Sigmoid colon (tissue), 7 donors: ENCODE results near the gene RAC2. TPM values are rescaled to one million over a fixed set of nuclear protein-coding genes. Genes with fewer than 3 reads are reported as not detected.
A peak's percentile ranks its signal among the peaks of the same experiment; 100 is the strongest.

ENCODE experiments used
- DNase-seq: peaks from one replicate; pipeline ENCODE4 v3.0.0-alpha.2; 2019
- H3K27ac ChIP-seq, 4 donors: fragments of 200-600 bp; sonication (generic); one replicate each; pipeline ENCODE4 v1.5.1; 2016 to 2019; ENCODE audit warnings: mild to moderate bottlenecking in 1 of 4
- H3K27me3 ChIP-seq, 3 donors: fragments of 200-600 bp; sonication (generic); one replicate each; pipeline ENCODE4 v1.5.1; 2019; ENCODE audit warnings: mild to moderate bottlenecking in 1 of 3
- H3K36me3 ChIP-seq, 4 donors: fragments of 200-600 bp; sonication (generic); one replicate each; pipeline ENCODE4 v1.5.1; 2016 to 2019
- H3K4me1 ChIP-seq, 4 donors: fragments of 200-600 bp; sonication (generic); one replicate each; pipeline ENCODE4 v1.5.1; 2017 to 2019
- H3K4me3 ChIP-seq, 4 donors: fragments of 200-600 bp; sonication (generic); one replicate each; pipeline ENCODE4 v1.5.1; 2017 to 2019; ENCODE audit warnings: mild to moderate bottlenecking in 2 of 4, moderate library complexity in 1 of 4
- H3K9me3 ChIP-seq, 4 donors: fragments of 200-600 bp in 3 of 4; sonication (generic) in 3 of 4; one replicate each; pipeline versions ENCODE4 v1.5.1 to v1.6.1; 2013 to 2019
- EP300 ChIP-seq, 4 donors: sonication (generic); formaldehyde crosslinking; IDR thresholded peaks; one replicate each; pipeline ENCODE4 v1.6.1; 2017; ENCODE audit warnings: antibody characterized with exemption in 4 of 4
- POLR2A ChIP-seq, 2 donors: fragments of 450-650 bp; IDR thresholded peaks; one replicate each; pipeline ENCODE4 v1.6.1; 2016; ENCODE audit warnings: antibody characterized with exemption in 2 of 2, mild to moderate bottlenecking in 2 of 2, moderate library complexity in 2 of 2
- POLR2AphosphoS5 ChIP-seq, 4 donors: sonication (generic); formaldehyde crosslinking; IDR thresholded peaks; one replicate each; pipeline ENCODE4 v1.6.1; 2017; ENCODE audit warnings: antibody characterized with exemption in 4 of 4
- WGBS, 2 donors: extraction: QIAGEN DNeasy Blood & Tissue Kit; methylation state at CpG; one replicate each; pipeline ENCODE4 v1.1.7; 2013; 5-methylcytosine and 5-hydroxymethylcytosine counted together
- intact Hi-C: fragments of 100-400 bp; cut with DNase I; formaldehyde crosslinking; loops from one replicate; pipeline ENCODE4 v1.15.1; 2023
- polyA plus RNA-seq, 3 donors: library from polyadenylated mRNA; stranded (reverse); fragments of 200-250 nt; gene quantifications; one replicate each; pipeline ENCODE4 v1.2.3, GENCODE V29; 2013
- total RNA-seq, 4 donors: library from RNA; depleted of rRNA; stranded (reverse); fragments of >200 nt; gene quantifications; one replicate each; pipeline ENCODE4 v1.1.0, GENCODE V29; 2016
- TF ChIP-seq, protein P1 (sequence below), 4 experiments: fragments of 450-650 bp in 3 of 4; fragments of 200-600 bp in 1 of 4; IDR thresholded peaks; one replicate each; pipeline ENCODE4 v1.5.1; 2016 to 2019; ENCODE audit warnings: antibody characterized with exemption in 4 of 4, mild to moderate bottlenecking in 3 of 4, moderate library complexity in 2 of 4
- donor health status: healthy with polysubstance abuse.
- donor health status: Bipolar disorder and iron deficiency.
- donor health status: healthy.

Gene RAC2
- total and polyA plus RNA-seq, 7 donors, result 3.0 to 138 (median 8.0) TPM

- intact Hi-C loops, result loop anchor here (1.0 to 5.0 kb wide), 5 partner anchors 33 to 543 kb away; no protein-coding TSS in a partner anchor
- H3K36me3 ChIP-seq, result no peaks in the 10 kb centered on the region
- peak overlapping the region; percentile 91 to 97 (median 94) for H3K27ac ChIP-seq
- peak overlapping the region; percentile 56 to 62 (median 60) for H3K4me3 ChIP-seq
- H3K27me3 ChIP-seq, result no peaks in the 10 kb centered on the region
- H3K9me3 ChIP-seq, result no peaks in the 10 kb centered on the region
- WGBS, 2 donors, result 0 to 1% methylated on average over 58 of the region's 58 CpGs
- TF ChIP-seq POLR2AphosphoS5 (IDR thresholded peaks at IDR 0.05), result peak; percentile 99 to 100 (median 99)
- peak; percentile 98 to 99 for TF ChIP-seq POLR2A (IDR thresholded peaks at IDR 0.05)
- TF ChIP-seq, protein P1, sequence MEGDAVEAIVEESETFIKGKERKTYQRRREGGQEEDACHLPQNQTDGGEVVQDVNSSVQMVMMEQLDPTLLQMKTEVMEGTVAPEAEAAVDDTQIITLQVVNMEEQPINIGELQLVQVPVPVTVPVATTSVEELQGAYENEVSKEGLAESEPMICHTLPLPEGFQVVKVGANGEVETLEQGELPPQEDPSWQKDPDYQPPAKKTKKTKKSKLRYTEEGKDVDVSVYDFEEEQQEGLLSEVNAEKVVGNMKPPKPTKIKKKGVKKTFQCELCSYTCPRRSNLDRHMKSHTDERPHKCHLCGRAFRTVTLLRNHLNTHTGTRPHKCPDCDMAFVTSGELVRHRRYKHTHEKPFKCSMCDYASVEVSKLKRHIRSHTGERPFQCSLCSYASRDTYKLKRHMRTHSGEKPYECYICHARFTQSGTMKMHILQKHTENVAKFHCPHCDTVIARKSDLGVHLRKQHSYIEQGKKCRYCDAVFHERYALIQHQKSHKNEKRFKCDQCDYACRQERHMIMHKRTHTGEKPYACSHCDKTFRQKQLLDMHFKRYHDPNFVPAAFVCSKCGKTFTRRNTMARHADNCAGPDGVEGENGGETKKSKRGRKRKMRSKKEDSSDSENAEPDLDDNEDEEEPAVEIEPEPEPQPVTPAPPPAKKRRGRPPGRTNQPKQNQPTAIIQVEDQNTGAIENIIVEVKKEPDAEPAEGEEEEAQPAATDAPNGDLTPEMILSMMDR (IDR thresholded peaks at IDR 0.05), result peak; percentile 84 to 93 (median 88)
- TF ChIP-seq EP300 (IDR thresholded peaks at IDR 0.05), result no peak
- H3K4me1 ChIP-seq, result peaks cover 0 to 39% (median 35%) of the 10 kb centered on the region in 4 donors
- peak; percentile 99 for DNase-seq
Measured at GRCh38 chr22:37199103-37199759, 44.8 kb downstream of the RAC2 start.

- no peaks in the 10 kb centered on the region for H3K9me3 ChIP-seq
- WGBS, 2 donors, result 2 to 4% methylated on average over 51 of the region's 51 CpGs
- peak overlapping the region; percentile 91 to 97 (median 94) for H3K27ac ChIP-seq
- H3K4me3 ChIP-seq, result peak overlapping the region; percentile 56 to 62 (median 60)
- DNase-seq, result peak; percentile 89
- TF ChIP-seq EP300 (IDR thresholded peaks at IDR 0.05), result no peak
- peak in 2 of 4 donors; percentile 31 to 36 for TF ChIP-seq POLR2AphosphoS5 (IDR thresholded peaks at IDR 0.05)
- TF ChIP-seq POLR2A (IDR thresholded peaks at IDR 0.05), result no peak
- TF ChIP-seq, protein P1 (IDR thresholded peaks at IDR 0.05), result peak; percentile 32 to 93 (median 64)
- peaks cover 0 to 43% (median 35%) of the 10 kb centered on the region in 4 donors for H3K4me1 ChIP-seq
- no peaks in the 10 kb centered on the region for H3K36me3 ChIP-seq
- intact Hi-C loops, result loop anchor here (1.0 to 5.0 kb wide), 5 partner anchors 32 to 544 kb away; no protein-coding TSS in a partner anchor
- H3K27me3 ChIP-seq, result no peaks in the 10 kb centered on the region
Measured at GRCh38 chr22:37198258-37199102, 45.6 kb downstream of the RAC2 start.

GRCh38 chr22:37197451-37198257 lies 46.4 kb downstream of the RAC2 start:
- peak overlapping the region in 1 of 4 donors; percentile 60 for H3K4me3 ChIP-seq
- TF ChIP-seq POLR2AphosphoS5 (IDR thresholded peaks at IDR 0.05), result peak in 1 of 4 donors; percentile 71
- TF ChIP-seq POLR2A (IDR thresholded peaks at IDR 0.05), result no peak
- TF ChIP-seq EP300 (IDR thresholded peaks at IDR 0.05), result peak in 2 of 4 donors; percentile 38 to 72
- TF ChIP-seq, protein P1 (IDR thresholded peaks at IDR 0.05), result no peak
- WGBS, 2 donors, result 21 to 65% methylated on average over 12 of the region's 12 CpGs

More at GRCh38 chr22:37197451-37198257, 46.4 kb downstream of the RAC2 start:
- intact Hi-C loops, result loop anchor here (2.0 to 5.0 kb wide), 4 partner anchors 120 to 545 kb away; no protein-coding TSS in a partner anchor
- no peaks in the 10 kb centered on the region for H3K9me3 ChIP-seq
- H3K4me1 ChIP-seq, result peaks cover 0 to 45% (median 35%) of the 10 kb centered on the region in 4 donors
- no peaks in the 10 kb centered on the region for H3K36me3 ChIP-seq
- peak; percentile 89 for DNase-seq
- H3K27ac ChIP-seq, result peak overlapping the region; percentile 91 to 97 (median 94)
- H3K27me3 ChIP-seq, result no peaks in the 10 kb centered on the region
